GM18951 (cell line): ENCODE measurements around the gene MAGI1.

Experiments used
- POLR2A ChIP-seq: IDR thresholded peaks from 4 replicates; pipeline ENCODE4 v1.6.1; 2011; ENCODE audit warnings: mild to moderate bottlenecking; ENCODE audit not compliant: insufficient read length, insufficient read depth; ENCODE audit errors: extremely low read depth
- in situ Hi-C: fragments of 300-500 bp; cut with MboI; formaldehyde crosslinking; loops from one replicate; pipeline ENCODE4 v1.12.0; 2022; ENCODE audit warnings: low sequenced_read_pairs, mixed read lengths, inconsistent platforms; ENCODE audit not compliant: unreplicated experiment

MAGI1 gene

DNA sequence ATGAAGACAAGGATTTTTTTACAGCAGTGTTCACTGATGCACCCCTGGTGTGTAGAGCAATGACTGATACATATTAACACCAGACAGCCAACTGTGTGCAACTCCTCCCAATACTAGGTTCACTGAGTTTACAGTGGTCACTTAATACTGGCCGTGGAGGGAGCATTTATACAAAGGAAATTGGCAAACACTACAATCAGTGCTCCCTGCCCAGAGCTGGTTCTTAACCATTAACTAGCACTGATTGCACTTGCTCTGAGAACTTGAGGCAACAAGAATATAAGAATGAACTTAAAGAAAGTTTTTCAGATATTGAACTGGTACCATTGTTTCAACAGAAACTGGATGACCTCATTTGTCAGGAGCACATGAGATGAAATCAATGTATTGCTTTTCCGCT, 110.6 kb downstream of the MAGI1 start:
- in situ Hi-C loops = no loop called here
- TF ChIP-seq POLR2A = no peak

DNA sequence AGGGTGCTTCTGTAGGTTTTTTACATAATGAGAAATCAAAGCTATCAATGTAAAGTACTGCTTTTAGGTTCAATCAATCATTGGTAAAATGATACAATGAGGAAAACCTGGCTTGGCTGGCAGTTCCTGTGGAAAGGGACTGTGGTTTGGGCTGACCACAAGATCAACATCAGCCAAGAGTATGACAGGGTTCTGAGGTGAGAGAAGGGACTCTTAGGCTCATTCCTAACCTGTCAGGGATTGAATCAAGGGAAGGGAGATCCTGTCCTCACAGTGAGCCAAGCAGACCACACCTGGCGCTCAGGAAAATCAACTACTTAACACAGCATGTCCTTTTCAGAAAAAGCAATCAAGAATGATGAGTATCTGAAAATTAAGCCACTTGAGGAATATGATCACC, 111.1 kb downstream of the MAGI1 start:
- in situ Hi-C loops = no loop called here
- TF ChIP-seq POLR2A = no peak

DNA sequence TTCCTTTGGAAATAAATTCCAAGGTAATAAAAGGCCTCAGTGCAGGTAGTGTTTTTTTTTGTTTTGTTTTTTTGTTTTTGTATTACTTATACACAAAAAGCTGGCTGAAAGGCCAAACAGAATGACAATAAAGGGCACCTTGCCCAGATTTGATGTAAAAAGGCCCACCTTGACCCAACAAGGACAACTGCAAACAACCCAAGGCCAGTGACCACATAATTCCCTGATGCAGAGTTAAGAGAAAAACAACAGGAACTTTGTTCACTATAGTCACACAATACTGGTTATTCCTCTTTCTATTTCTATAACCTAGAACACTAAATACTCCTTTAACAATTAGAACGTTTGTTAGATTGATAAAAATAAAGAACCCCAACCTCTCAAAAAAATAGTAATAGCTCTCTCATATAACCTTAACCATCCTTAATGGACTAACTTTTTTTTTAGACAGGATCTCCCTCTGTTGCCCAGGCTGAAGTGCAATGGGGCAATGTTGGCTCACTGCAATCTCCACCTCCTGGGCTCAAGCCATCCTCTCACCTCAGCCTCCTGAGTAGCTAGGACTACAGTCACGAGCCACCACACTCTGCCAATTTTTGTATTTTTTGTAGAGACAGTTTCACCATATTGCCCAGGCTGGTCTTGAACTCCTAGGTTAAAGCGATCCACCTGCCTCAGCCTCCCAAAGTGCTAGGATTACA, 113.3 kb downstream of the MAGI1 start:
- no peak for TF ChIP-seq POLR2A
- in situ Hi-C loops = no loop called here

DNA sequence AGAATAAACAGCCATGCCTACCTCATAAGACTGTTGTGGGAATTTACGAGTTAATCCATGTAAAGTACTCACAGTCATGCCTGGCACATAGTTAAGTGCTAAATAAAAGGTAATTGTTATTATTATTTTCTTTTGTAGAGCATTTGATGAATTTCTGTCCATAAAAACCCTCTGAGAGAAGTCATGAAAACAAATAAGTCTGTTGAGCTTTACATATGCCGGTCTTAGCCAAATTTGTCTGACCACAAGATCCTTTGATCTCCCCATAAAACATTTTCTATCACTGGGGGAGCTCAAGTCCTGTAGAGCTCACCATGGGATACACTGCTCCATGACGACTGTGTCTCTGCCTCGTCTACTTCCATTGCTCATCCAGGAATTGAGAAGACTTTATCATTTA, 114.0 kb downstream of the MAGI1 start:
- no peak for TF ChIP-seq POLR2A
- in situ Hi-C loops = no loop called here

DNA sequence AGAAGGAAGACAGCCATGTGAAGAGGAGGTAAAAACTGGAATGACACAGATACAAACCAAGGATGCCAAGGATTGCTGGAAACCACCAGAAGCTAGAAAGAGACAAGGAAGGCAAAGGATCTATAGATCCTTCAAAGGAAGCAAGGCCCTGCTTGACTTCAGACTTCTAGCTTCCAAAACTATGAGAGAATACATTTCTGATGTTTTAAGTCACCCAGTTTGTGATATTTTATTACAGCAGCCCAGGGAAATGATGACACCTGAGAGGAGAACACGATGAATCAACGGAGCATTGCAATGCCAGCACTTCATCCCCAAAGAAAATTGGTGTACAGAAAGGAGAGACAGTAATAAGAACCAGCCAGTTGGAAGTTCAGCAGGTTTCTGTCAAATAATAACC, 116.3 kb downstream of the MAGI1 start:
- in situ Hi-C loops = no loop called here
- no peak for TF ChIP-seq POLR2A

DNA sequence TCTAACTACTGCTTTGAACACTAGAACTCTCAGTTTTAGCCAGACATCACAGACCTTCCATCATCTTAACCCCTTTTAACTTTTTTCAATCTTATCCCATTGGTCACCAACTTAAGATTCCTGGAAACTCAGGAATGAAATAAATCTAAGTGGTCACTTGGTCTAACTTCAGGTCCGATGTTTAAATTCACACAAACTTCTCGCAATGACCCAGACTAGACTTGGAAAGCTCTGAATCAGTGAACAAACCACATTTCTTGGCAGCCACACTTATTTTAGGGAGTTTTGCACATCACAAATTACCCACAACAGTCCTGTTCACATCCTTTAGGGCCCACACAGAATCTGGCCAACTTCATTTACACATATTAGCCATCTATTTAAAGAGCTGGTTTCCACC, 118.9 kb downstream of the MAGI1 start:
- TF ChIP-seq POLR2A = no peak
- in situ Hi-C loops = no loop called here

DNA sequence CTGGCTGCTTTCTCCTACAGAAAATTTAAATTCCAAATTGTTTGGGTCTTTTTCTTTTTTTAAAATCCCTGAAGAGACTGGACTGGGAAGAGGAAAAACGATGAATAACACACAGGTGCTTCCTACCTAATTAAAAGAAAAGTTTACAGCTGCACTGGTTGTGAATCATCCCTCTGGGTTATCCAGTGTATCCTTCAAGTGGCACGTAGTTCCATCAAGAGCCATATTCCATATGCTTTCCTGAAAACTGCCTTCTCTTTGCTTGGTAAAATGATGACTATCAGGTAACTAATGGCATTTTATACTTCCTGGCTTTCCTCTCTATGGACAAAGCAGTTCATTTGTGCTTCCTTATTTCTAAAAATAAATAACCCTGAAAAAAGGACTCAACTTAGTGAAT, 123.2 kb downstream of the MAGI1 start:
- in situ Hi-C loops = no loop called here

DNA sequence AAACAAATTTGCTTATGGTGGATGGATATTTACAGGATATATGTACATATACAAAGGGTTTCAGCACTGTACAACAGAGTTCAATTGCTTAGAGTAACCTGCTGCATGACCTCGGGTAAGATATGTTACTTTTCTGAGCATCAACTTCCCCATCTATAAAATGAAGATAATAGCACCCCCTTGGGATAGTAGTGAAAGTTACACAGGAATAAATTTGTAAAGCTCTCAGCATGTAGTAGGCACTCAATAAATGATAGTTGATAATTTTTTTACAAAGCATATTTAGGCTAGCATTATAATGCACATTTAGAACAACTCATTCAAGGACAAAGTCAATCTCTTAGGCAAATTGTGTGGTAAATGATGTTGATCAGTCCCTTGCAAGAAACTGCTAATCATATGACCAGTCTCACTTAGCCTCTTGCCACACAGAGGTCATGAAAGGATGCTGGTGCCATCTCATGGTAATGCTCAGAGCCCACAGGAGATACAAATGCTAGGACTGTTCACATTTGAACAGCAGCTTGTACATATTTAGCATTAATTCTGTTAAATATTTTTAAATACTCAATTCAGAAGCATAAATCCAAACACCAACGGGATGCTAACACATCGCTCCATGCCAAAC, 123.9 kb downstream of the MAGI1 start:
- no peak for TF ChIP-seq POLR2A
- in situ Hi-C loops = no loop called here

More for the DNA sequence above, 123.2 kb downstream of the MAGI1 start:
- TF ChIP-seq POLR2A = no peak

DNA sequence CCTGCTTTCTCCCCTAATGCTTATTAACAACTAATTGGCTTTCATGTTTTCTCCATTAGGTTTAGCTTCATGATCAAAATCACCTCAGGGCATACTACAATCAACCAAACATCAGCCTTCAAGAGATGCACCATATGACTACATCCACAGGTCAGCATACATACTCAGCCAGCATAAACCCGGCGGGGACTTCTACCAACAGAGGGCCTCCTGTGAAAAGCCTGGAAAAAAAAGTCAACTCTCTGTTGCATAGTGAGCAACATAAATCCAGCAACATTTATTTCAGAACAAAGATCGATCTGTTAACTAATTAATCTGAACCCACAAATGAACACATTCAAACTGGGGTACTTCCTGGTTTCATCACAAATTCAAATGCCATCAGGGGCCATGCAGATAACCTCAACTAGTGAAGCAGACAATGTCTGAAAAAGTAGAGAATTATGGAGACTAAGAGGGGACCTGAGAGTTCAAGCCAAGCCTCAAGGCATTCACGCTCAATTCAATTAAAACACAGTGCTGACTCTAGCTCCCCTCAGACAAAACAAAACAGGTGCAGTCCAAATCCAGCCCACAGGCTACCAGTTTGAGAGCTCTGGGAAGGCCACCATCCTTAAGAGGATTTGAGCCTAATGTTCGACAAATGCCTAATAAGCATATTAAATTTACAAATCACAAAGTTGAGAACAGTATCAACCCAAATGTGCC, 124.5 kb downstream of the MAGI1 start:
- TF ChIP-seq POLR2A = no peak
- in situ Hi-C loops = no loop called here

DNA sequence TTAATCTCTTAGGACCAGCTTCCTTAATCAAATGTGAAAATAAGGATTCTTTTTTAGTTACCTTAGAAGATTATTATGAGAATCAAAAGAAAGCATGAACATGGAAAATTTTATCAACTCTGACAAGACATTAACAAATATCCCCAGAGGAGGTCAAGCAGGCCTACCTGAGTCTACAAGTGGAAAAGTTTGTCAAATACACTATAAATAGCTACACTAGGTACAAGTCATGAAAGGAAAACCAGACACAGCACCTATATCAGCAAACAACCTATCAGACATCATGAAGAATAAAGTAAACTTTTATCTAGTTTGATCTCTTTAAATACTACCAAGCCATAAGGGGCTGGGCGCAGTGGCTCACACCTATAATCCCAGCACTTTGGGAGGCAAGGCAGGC, 126.1 kb downstream of the MAGI1 start:
- TF ChIP-seq POLR2A = no peak
- in situ Hi-C loops = no loop called here

DNA sequence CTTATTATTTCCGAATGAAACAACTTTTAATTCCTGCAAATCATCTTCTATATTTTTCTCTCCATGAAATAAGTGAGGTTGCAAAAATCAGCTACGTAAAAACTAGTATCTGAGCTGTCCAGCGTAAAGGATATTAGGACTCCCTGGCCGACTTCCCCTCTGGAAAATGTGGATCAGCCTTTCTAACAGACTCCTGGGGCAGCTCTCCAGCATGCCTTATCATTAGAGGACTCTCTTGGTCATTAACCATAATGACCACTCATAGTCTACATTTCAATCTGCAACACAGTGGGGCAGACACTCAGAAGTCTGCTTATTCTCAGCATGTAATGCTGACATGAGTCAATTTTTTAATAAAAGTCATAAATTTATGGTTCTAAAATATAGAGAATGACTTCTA, 130.1 kb downstream of the MAGI1 start:
- TF ChIP-seq POLR2A = no peak
- in situ Hi-C loops = no loop called here

DNA sequence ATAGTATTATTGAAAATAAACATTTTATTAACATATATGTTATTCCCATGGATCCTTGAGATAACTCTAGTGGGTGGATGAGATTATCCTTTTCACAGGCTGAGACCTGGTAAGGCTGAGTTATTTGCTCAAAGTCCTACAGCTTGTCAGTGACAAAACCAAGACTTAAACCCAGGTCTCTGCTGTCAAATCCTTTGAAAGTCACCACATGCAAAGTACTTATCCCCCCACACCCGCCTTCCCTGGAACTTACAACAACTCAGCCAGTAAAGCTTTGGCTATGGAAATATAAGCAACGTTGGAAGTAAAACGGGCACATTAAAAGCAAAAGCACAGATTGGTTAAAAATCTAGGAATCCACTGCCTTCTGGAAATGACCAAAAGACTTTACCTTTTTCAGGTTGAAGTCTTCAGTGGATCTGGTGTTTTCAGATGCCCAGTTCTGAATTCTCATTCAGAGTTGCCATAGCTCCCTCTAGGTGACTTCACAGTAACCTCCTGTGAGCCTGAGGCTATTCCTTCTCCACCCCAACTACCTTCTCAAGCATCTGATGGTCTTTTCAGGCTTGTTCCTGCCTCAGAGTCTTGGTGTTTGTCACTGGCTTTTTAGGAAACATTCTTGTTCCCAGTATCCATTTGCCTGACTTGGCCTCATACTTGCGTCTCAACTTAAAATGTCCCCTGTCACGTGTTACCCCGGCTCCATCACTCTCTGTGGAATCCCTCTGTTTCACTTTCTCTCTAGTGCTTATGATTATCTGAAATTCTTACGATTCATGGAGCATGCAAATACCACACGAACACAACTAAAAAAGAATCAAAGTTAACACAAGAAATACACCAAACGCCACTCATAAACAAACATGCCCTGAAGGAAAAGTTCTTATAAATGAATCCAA, 131.2 kb downstream of the MAGI1 start:
- no peak for TF ChIP-seq POLR2A
- in situ Hi-C loops = no loop called here

DNA sequence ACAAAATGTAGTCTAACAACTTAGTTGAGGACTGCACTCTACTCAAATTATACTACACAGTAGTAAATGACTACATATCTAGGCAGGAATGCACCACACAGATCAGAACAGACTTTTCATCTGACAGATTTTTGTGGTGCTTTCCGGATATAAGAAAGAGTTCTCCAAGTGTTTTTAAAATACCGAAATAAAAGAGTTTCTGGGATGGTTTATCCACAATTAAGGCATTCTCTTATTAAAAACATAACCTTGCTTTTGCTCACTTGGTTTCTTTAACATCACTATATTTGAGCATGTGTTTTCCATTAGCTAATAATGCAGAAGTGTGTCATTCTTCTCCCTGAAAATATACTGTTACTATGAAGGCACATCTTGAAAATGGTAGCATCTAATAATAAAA, 132.9 kb downstream of the MAGI1 start:
- no peak for TF ChIP-seq POLR2A

DNA sequence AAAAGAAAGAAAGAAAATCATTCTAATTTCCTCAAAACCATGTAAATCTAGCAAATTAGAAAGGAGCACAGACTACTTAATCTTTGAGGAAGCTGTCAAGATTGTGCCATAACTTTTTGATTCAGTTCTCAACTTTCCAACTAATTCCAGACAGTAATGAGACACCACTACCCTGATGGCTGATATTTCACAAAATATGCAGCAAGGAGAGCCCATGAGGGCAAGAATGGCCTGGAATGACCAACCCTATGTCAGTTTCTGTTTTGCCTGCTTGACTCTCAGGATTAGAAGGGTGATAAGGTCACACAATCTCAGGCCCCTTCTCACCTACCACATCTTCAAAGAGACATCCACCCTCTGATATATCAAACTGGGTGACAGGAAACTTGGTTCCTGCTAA, 134.7 kb downstream of the MAGI1 start:
- in situ Hi-C loops = no loop called here
- TF ChIP-seq POLR2A = no peak

More for the DNA sequence above, 132.9 kb downstream of the MAGI1 start:
- in situ Hi-C loops = no loop called here
